ENCODE data around the gene ITPR1. TPM values are rescaled to one million over a fixed set of nuclear protein-coding genes. Genes with fewer than 3 reads are reported as not detected.

Gene ITPR1
- polyA plus RNA-seq, 1 of the 3 experiments (the other 2 are of a cell fraction): 5.9 TPM

DNA sequence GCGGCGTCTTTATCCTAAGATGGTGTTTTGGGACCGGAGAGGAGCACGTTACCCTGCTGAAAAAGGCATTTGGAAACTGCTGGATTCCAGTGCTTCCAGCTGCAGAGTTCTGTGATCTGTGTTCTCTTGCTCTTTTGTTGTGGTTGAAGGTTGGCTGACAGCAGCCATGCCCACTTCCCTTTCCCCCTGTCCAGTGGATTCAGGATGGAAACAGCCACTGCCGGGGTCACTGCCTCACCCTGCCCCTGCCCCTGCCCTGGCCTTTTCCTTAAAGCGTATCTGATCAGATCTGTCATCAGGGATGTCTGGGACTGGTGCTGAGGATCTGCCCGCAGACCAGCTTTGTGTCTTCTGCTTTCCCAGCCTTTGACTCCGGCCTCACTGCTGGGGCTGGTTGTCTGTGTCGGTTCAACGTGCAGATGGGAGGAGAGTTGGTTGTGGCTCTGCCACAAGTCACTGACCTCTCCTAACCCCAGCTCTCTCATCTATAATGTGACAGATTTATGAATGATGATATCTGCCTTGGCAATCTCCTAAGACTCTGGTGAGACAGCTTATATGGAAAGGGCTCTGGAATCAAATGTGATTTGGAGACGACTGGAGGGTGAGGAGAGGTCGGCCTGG lies 266.7 kb downstream of the ITPR1 start (continued):
- TF ChIP-seq, protein P1, sequence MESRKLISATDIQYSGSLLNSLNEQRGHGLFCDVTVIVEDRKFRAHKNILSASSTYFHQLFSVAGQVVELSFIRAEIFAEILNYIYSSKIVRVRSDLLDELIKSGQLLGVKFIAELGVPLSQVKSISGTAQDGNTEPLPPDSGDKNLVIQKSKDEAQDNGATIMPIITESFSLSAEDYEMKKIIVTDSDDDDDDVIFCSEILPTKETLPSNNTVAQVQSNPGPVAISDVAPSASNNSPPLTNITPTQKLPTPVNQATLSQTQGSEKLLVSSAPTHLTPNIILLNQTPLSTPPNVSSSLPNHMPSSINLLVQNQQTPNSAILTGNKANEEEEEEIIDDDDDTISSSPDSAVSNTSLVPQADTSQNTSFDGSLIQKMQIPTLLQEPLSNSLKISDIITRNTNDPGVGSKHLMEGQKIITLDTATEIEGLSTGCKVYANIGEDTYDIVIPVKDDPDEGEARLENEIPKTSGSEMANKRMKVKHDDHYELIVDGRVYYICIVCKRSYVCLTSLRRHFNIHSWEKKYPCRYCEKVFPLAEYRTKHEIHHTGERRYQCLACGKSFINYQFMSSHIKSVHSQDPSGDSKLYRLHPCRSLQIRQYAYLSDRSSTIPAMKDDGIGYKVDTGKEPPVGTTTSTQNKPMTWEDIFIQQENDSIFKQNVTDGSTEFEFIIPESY (IDR thresholded peaks at IDR 0.05; ENCODE audit: borderline replicate concordance, low read depth): no peak
- TF ChIP-seq TCF12 (IDR thresholded peaks at IDR 0.05): peak; percentile 23; the same call in 1 of the 2 replicates
- TF ChIP-seq, protein P2, sequence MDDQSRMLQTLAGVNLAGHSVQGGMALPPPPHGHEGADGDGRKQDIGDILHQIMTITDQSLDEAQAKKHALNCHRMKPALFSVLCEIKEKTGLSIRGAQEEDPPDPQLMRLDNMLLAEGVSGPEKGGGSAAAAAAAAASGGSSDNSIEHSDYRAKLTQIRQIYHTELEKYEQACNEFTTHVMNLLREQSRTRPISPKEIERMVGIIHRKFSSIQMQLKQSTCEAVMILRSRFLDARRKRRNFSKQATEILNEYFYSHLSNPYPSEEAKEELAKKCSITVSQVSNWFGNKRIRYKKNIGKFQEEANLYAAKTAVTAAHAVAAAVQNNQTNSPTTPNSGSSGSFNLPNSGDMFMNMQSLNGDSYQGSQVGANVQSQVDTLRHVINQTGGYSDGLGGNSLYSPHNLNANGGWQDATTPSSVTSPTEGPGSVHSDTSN (IDR thresholded peaks at IDR 0.05): peak; percentile 60
- TF ChIP-seq JUND (IDR thresholded peaks at IDR 0.05): no peak
- TF ChIP-seq, protein P3, sequence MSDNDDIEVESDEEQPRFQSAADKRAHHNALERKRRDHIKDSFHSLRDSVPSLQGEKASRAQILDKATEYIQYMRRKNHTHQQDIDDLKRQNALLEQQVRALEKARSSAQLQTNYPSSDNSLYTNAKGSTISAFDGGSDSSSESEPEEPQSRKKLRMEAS (IDR thresholded peaks at IDR 0.05; ENCODE audit: low read depth): no peak
- TF ChIP-seq GATA2 (CRISPR knock-in tag; IDR thresholded peaks at IDR 0.05): no peak
- peak in 1 of 2 experiments; percentile 14; a peak in 1 of 4 replicates for TF ChIP-seq EP300 (IDR thresholded peaks at IDR 0.05; ENCODE audit: borderline replicate concordance in 1 of 2, low read depth in 1 of 2, low read length in 1 of 2)
- no peak for TF ChIP-seq EZH2phosphoT487 (IDR thresholded peaks at IDR 0.05; ENCODE audit: borderline replicate concordance, low read depth)
- no peak for TF ChIP-seq YY1 (IDR thresholded peaks at IDR 0.05; ENCODE audit: low read depth)
- TF ChIP-seq, protein P4, sequence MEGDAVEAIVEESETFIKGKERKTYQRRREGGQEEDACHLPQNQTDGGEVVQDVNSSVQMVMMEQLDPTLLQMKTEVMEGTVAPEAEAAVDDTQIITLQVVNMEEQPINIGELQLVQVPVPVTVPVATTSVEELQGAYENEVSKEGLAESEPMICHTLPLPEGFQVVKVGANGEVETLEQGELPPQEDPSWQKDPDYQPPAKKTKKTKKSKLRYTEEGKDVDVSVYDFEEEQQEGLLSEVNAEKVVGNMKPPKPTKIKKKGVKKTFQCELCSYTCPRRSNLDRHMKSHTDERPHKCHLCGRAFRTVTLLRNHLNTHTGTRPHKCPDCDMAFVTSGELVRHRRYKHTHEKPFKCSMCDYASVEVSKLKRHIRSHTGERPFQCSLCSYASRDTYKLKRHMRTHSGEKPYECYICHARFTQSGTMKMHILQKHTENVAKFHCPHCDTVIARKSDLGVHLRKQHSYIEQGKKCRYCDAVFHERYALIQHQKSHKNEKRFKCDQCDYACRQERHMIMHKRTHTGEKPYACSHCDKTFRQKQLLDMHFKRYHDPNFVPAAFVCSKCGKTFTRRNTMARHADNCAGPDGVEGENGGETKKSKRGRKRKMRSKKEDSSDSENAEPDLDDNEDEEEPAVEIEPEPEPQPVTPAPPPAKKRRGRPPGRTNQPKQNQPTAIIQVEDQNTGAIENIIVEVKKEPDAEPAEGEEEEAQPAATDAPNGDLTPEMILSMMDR (IDR thresholded peaks at IDR 0.05): no peak
- TF ChIP-seq CHD2 (IDR thresholded peaks at IDR 0.05; ENCODE audit: low read length, partially characterized antibody): no peak
- TF ChIP-seq RFX5 (IDR thresholded peaks at IDR 0.05; ENCODE audit: low read length): no peak
- TF ChIP-seq SIN3A (IDR thresholded peaks at IDR 0.05; ENCODE audit: borderline replicate concordance, low read depth, low read length): no peak
- no peak for TF ChIP-seq FOXM1 (IDR thresholded peaks at IDR 0.05; ENCODE audit: low read depth)
- no peak for TF ChIP-seq ELF1 (IDR thresholded peaks at IDR 0.05)
- no peak for TF ChIP-seq MEF2A (IDR thresholded peaks at IDR 0.05; ENCODE audit: borderline replicate concordance, low read depth)

DNA sequence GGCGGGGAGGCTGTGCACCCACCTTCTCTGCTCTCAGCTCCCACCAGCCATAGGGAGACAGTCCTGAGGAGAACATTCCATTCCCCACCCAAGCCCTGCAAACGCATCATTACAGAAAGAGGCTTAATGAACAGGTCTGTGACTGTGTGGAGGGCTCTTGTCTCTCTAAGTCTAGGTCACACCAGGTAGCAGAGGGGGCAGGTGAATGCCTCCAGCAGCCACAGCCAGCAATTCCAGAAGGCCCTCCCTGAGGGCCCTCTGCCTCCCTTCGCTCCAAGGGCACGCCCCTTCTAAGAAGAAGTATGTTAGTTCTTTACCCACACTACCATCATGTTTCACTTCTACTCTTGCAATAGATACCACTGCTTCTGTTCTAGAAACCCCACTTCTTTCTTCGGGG lies 268.6 kb downstream of the ITPR1 start:
- no peaks in the 10 kb centered on the region for H3F3A ChIP-seq (replicated peaks; ENCODE audit: insufficient read depth)
- H4K20me1 ChIP-seq (ENCODE audit: insufficient read depth): no peaks in the 10 kb centered on the region
- TF ChIP-seq SIN3A (IDR thresholded peaks at IDR 0.05; ENCODE audit: borderline replicate concordance, low read depth, low read length): no peak
- TF ChIP-seq FOXM1 (IDR thresholded peaks at IDR 0.05; ENCODE audit: low read depth): no peak
- no peak for TF ChIP-seq RCOR1 (IDR thresholded peaks at IDR 0.05; ENCODE audit: low read length)
- TF ChIP-seq YY1 (IDR thresholded peaks at IDR 0.05; ENCODE audit: low read depth): no peak
- no peak for TF ChIP-seq POLR2AphosphoS5 (IDR thresholded peaks at IDR 0.05; ENCODE audit: low read depth, low read length)
- TF ChIP-seq, protein P2 (IDR thresholded peaks at IDR 0.05): no peak
- TF ChIP-seq JUND (IDR thresholded peaks at IDR 0.05): no peak
- TF ChIP-seq FOXJ3 (CRISPR knock-in tag; IDR thresholded peaks at IDR 0.05): no peak
- TF ChIP-seq MEF2A (IDR thresholded peaks at IDR 0.05; ENCODE audit: borderline replicate concordance, low read depth): no peak
- no peak for TF ChIP-seq EP300 (IDR thresholded peaks at IDR 0.05; ENCODE audit: borderline replicate concordance in 1 of 2, low read depth in 1 of 2, low read length in 1 of 2)
- TF ChIP-seq, protein P5, sequence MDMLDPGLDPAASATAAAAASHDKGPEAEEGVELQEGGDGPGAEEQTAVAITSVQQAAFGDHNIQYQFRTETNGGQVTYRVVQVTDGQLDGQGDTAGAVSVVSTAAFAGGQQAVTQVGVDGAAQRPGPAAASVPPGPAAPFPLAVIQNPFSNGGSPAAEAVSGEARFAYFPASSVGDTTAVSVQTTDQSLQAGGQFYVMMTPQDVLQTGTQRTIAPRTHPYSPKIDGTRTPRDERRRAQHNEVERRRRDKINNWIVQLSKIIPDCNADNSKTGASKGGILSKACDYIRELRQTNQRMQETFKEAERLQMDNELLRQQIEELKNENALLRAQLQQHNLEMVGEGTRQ (IDR thresholded peaks at IDR 0.05; ENCODE audit: borderline replicate concordance, low read depth, low read length): no peak
- TF ChIP-seq SMC3 (IDR thresholded peaks at IDR 0.05; ENCODE audit: low read depth, low read length): no peak
- TF ChIP-seq, protein P6, sequence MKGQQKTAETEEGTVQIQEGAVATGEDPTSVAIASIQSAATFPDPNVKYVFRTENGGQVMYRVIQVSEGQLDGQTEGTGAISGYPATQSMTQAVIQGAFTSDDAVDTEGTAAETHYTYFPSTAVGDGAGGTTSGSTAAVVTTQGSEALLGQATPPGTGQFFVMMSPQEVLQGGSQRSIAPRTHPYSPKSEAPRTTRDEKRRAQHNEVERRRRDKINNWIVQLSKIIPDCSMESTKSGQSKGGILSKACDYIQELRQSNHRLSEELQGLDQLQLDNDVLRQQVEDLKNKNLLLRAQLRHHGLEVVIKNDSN (IDR thresholded peaks at IDR 0.05; ENCODE audit: borderline replicate concordance, low read depth): no peak
- no peak for TF ChIP-seq TCF12 (IDR thresholded peaks at IDR 0.05)
- TF ChIP-seq RXRA (IDR thresholded peaks at IDR 0.05; ENCODE audit: borderline replicate concordance, low read depth): no peak

More for the DNA sequence above, 268.6 kb downstream of the ITPR1 start:
- H3K36me3 ChIP-seq (replicated peaks in 1 of 2; ENCODE audit: control insufficient read depth in 1 of 2, insufficient read depth in 2 of 2, low read length in 1 of 2): peaks cover 0 to 2% of the 10 kb centered on the region in 2 experiments
- 81% methylated on average over 5 of the region's 5 CpGs for WGBS (ENCODE audit: low lambda C conversion rate)
- H3K79me2 ChIP-seq (ENCODE audit: insufficient read depth): no peaks in the 10 kb centered on the region
- no peak overlapping the region for H3K4me3 ChIP-seq (ENCODE audit: low read depth in 2 of 2, low read length in 1 of 2)
- DNase-seq: no peak
- no peak overlapping the region for H3K4me2 ChIP-seq
- H3K9me3 ChIP-seq: no peaks in the 10 kb centered on the region
- POLR2A ChIA-PET: no interaction called here
- peaks cover 0 to 13% of the 10 kb centered on the region in 2 experiments; a peak in 1 of 4 replicates for H3K4me1 ChIP-seq (ENCODE audit: control insufficient read depth in 1 of 2, insufficient read depth in 2 of 2, low read depth in 1 of 2, low read length in 1 of 2)
- H2AFZ ChIP-seq (ENCODE audit: low read depth): no peak overlapping the region
- no peak overlapping the region for H3K27ac ChIP-seq (ENCODE audit: low read depth in 2 of 2, low read length in 1 of 2)
- CTCF ChIA-PET: no interaction called here
- H3K27me3 ChIP-seq (ENCODE audit: insufficient read depth): no peaks in the 10 kb centered on the region
- H3K9me2 ChIP-seq: no peaks in the 10 kb centered on the region
- no peak overlapping the region for H3K9ac ChIP-seq

Measured in SK-N-SH (cell line).